Fibroblast of skin of left biceps (primary cell): Measurements from ENCODE around the gene SARM1.

ENCODE experiments used
- DNase-seq, 2 experiments: peaks; one replicate each; pipeline ENCODE4 v3.0.0-alpha.2; 2013; ENCODE audit warnings: low read depth in 2 of 2

SARM1 gene

DNA sequence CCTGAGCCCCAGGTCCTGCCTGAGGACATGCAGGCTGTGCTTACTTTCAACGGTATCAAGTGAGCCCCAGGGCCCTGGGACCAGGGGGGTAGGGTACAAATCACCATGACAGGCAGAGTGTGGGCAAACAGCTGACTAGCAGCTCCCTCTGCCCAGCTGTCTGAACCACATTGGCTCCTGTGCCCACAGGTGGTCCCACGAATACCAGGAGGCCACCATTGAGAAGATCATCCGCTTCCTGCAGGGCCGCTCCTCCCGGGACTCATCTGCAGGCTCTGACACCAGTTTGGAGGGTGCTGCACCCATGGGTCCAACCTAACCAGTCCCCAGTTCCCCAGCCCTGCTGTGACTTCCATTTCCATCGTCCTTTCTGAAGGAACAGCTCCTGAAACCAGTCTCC lies 24.5 kb downstream of the SARM1 start:
- DNase-seq = no peak

DNA sequence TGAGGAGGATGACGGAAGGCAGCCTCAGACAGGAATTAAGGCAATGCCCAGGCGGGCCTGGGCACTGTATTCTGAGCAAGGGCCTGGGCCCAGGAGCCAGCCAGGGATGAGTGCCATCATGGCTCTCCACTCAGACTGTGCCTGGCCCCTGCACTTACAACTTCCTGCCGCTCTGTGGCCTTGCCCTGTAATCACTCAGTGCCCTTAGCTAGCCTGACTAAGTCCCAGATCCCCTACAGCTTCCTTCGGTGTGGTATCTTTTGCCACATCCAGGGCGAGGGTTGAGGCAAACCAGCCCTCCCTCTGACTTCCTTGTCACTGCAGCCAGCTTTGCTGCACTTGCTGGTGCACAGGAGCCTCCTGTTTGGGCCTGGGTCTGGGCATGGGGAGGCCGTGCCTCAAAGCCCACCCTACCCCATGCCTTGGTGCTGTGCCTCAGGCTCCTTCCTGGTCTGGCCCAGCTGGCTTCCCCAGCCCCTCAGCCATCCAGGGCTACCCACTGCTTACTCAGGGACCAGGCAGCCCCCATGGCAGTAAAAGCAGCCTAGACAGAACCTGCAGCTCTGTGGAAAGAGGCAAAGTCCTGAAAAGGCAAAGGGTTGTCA lies 25.2 kb downstream of the SARM1 start:
- no peak for DNase-seq

DNA sequence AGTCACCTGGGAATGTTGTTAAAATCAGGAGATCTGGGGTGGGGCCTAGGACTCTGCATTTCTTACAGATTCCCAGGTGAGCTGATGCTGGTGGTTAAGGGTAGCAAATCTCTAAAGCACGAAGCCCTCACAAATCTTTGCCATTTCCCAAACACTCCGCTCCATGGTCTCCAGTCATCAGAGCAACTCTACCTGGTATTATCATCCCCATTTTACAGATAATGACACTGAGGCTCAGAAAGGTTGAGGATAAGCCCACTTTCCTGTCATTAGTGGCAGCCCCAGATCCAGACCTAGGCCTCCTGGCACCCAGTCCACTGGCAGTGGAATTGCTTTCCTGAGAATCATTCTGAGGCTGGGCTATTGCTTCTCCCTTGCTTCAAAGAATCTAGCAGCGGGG lies 25.8 kb downstream of the SARM1 start:
- DNase-seq = no peak

DNA sequence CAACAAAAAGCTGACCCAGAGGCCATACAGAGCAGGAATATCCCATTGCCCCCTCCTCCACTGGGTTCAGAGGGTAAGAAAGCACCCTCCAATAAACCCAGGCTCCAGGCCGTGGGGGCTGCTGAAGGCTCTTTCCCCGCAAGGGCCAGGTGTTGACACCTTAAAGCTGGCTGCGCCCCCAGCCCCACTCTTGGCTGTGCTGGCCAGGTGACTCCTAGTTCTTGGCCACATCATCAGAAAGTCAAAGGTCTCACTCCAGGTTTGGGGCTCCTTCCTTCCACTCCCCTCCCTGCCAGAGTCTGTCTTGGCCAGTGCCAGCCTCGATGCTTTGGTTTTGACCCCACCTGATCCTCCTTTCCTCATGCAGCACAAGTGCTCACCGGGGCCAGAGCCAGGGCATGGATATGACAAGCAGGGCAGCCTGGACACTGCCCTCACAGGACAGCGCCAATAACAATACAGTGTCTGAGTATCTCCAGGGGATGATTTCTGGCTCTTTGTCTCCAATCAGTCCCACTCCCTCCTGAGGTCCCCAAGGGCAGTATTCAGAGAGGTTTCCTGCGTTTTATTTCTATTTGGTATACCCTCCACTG lies 26.3 kb downstream of the SARM1 start:
- DNase-seq = no peak

DNA sequence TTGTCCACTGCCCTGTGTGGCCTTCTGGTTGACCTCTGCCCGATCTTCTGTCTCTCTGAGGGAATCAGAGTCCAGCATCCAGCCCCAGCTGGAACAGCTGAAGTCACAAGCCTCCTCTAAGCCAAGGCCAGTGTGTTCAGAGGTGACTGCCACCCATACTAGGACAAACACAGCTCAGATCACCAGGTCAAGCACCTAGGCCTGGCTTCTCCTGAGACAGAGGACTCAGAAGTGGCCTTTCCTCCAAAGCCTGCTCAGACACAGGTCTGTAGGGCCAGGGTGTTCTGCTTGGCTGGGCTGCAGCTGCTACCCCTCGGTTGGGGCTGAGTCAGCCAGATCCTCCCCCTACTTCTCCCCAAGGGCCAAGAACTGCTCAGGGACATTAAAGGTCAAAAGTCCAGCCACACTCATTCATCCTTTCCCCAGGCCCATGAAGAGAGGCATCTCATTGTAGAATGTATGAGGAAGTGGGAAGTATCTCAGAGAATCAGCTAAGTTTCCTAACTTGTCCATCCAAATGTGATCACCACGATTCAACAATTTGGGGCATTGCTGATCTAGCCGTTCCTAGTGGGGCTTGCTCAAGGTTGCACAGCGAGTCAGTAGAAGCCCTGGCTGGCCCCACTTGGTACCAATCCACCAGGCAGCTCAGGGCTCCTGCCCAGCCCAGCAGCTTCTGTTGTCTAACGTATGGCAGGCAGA lies 26.9 kb downstream of the SARM1 start:
- DNase-seq = no peak

DNA sequence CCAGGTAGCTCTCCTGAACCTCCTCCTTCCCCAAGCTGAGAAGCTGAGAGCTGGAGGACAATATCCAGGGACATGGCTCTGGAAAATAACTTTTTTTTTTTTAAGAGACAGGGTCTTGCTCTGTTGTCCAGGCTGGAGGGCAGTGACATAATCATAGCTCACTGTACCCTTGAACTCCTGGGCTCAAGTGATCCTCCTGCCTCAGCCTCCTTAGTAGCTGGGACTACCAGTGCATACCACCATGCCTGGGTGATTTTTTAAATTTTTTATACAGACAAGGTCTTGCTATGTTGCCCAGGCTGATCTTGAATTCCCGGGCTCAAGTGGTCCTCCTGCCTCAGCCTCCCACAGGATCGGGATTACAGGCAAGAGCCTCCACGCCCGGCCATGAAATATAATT lies 28.3 kb downstream of the SARM1 start:
- DNase-seq = no peak

DNA sequence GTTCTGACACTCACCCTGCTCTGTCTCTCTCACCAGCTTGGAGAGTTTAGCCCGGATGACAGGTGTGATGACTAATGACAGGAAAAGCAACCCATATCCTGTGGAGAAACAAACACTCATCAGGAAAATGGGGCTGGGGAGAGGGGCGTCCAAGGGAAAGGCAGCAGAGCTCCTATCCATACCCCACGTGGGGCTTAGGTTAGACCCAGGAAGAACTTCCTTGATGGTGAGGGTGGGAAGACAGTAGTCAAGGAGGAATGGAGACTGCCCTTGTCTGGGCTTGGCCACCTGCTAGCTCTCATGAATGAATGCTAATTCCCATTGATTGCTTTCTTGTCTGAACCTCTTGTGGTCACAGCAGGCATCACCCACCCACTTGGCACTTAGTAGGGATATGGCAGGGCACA lies 30.7 kb downstream of the SARM1 start:
- no peak for DNase-seq

DNA sequence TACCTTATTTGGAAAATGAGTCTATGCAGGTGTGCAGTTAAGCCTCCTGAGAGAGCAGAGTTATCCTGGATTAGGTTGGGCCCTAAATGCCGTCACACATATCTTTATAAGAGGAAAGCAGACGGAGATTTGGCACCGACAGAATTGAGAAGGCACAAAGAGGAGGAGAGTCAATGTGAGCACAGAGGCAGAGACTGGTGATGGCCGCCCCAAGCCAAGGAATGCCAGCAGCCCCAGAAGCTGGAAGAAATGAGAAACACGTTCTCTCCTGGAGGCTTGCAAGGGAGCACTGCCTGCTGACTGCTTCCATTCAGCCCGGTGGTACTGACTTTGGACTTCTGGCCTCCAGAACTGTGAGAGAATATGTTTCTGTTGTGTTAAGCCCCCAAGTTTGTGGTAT lies 31.4 kb downstream of the SARM1 start:
- no peak for DNase-seq

DNA sequence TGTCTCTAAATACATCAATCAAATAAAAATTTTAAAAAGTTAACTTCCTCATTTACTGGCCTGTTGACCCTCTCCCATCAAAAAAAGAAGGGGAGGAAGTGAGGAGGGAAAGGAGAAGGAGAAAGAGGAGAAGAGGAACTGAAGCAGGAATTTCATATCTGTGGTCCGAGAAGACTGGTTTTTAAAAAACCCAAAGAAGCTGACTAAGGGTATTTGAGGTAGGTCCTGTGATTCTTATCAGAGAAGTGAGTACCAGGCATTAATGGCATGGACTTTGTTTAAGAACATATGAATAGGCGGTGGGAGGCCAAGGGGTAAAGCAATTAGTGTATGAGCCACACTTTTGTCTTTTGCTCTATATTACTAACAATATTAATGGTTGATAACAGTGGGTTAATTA lies 32.5 kb downstream of the SARM1 start:
- DNase-seq = no peak

DNA sequence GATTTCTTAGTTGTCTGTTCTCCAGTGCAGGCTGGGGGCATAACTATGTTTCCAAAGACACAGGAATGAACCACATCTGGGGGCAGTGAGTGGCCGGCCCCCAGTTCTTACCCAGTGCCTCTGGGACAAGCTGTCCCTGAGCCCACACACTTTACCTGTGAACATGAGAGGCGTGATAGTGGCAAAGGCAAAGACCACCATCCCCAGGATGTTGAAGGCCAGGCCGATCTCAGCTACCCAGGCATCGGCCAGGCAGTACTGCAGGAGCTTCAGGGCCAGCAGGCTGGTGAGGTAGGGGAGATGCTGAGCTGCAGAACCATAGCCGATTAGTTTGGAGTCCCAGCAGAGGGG lies 32.9 kb downstream of the SARM1 start:
- DNase-seq = no peak

DNA sequence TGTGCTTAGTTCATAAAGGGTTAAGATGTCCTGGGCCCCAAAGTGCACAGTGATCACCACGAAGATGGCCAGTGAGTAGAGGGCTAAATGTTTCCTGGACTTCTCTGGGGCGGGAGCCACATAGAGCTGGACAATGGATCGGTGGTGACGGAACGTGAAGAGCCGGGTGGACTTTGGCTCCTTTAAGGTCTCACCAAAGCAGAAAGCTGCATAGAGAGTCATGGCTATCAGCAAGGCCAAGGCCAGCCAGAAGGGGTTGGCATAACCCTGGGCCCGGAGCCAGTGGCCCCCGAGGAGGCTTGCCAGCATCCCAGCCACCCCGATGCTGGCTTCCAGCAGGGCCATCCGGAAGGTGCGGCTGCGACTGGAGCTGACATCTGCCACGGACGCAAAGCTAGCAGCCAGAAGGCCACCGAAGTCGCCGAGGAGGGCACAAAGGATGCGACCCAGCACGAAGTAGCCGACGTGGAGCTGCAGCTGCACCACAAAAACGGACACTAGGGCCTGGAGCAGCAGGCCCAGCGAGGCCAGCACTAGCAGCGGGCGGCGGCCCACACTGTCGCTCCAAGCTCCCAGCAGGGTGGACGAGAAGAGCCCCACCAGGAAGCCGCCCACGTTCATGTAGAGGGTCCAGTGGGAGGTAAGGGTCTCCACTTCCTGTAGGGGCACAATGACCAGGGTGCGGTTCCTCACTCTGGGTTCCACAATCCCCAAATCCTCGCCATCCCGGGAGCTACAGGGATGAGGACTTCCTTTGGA lies 33.5 kb downstream of the SARM1 start:
- no peak for DNase-seq

DNA sequence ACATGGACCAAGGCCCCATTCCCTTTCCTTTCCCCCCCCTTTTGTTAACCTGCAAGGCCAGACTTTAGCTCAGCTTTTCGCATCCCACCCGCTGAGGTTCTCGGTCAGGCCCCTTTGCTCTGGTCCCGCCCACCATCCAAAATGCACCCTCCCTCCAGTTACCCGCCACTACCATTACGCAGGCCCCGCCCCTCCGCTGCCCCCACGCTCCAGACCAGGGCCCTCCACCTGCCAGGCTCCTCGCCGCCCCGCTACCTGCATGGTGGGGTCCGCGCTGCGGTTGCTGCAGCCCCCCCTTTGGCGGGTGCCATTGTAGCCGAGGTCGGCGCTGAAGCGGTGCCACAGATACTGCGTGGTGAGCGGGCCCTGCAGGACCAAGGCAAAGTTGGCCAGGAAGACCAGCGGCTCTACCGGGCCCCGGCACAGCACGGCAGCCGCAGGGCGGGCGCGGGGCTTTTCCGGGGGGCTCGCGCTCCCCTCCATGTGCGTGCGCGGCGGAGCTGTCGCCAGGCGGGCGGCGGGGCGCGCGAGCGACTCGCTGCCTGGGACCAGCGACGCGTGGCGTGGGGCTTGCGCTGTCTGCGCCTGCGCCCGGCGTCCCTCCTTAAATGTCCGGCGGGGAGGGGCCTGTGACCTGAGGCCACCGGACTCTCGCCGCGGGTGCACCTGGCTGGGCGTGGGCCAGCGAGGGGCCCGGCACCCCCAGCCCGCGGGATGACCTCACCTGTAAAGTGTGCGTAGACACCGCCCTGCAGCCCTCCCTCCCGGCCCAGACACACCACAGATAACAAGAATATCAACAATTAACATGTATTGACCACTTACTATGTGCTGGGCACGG lies 34.4 kb downstream of the SARM1 start, which contains the start of gene SLC46A1:
Gene SLC46A1, minus strand, starts transcription at position 581 of the 841 bp plus-strand sequence. Its CDS starts 98 bp downstream, at position 483.
- no peak for DNase-seq

DNA sequence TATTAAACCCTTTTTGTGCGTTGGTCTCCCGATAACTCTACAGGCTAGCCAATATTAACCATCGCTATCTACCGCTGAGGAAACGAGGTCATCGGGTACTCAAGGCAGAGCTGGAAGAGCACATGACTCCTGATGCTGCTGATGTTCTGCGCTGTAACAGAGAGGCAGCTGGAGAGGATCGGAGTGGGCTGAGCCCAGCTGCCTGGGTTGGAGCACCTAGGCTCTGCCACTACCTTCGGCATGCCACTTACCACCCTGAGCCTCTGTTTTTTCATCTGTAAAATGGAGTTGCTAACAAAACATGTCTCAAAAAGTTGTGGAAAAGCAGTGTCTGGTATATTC lies 35.0 kb downstream of the SARM1 start:
- no peak for DNase-seq

DNA sequence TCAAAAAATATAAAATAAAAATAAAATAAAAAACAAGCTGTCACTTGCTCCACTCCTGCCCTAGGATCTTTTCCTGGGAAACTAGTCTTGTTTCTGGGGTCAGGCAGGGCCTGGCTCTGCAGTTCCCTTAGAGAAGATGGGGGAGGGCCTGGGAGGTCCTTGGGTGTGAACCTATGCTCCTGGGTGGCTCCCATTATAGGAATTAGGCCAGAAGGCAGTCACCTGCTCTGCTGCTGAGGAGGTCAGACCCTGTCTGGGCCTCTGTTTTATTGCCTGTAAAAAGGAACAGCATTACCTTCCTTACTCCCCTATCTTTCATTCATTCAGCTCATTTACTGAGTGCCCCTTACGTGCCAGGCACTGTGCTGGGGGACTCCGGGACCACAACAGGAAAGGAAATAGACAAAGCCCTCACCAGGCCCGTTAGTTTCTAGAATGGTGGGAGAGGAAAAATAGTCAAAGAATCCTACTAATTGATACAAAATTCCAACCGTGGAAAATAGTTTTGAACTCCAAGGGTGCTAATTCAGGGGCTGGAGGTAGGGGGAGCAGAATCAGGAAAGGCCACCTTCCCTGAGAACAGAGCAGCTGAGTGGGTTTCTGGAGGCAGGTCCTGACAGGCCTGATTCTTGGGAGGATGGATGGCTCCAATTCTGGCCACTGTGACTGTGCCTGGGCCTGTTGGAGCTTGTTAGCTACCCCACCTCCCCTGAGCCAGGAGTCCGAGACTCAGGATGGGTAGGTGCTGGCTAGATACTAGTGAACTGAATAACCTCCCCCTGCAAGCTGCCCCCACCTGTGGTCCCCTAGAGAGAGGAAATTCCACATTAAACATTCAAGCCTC lies 35.9 kb downstream of the SARM1 start:
- DNase-seq = no peak

DNA sequence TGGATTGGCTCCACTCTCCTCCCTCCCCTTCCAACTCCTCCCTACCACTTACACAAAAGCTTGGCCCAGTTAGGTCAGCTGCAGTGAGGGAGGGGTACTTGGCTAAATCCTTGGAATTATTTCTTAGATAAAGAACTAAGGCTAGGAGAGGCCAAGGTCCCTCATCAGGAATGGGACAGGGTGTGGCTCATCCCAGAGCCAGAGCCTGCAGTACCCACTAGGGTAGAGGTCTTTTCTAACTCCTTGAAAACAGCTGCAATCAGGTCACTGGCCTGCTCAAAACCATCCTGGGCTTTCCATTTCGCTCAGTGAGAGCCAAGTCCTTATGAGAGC lies 36.4 kb downstream of the SARM1 start:
- DNase-seq = no peak

DNA sequence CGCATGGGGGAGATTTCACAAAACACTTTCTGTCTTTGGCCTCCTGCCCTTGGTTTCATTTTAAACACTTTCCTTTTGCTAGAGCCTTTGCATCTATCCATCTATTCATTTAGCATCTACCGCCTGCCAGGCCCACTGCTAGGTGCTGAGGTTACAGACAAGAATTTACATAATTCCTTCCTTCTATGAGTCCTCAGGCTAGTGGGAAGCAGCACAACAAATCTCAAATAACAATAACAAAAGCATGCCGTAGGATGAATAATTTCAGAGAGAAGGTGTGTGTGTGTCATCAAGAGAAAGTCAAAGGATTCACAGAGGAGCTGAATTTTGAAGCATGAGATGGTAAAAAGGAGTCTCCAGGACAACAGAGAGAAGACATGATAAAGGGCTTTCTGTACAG lies 40.6 kb downstream of the SARM1 start:
- no peak for DNase-seq

DNA sequence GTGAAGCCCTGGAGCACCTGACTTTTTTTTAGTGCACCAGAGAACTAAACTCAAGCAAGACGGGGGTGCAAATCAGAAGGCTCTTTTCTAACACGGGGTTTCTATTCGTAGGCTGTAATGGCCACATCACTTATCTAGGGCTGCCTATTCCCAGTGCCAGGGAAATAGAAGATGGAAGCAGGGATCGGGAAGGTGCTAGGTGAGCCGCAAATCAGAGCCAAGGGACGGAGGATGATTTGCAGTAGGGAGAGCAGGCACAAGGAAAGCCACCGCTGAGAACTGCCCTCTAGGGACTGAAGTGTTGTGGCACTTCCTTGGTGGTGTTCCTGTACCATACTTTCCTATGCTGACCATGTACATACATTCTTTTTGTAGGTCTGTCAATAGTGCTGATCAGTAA lies 42.3 kb downstream of the SARM1 start:
- no peak for DNase-seq

DNA sequence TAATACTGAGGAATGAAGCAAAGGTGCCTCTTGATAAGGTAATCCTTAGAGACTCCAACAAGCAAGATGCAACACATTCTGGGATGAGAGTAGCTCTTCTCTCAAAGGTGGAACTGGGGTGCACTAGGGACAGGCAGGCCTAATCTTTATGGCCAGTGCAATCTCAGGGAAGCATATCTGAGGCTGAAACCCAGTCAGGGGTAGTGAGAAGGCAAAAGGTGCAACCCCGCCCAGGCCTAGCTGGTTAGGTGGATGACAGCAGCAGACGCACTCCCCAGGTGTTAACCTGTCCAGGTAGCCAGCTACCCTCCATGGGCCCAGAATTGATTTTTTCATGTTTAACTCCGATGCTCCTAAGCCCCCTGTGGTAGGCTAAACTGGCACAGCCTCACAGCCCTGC lies 44.4 kb downstream of the SARM1 start:
- DNase-seq = no peak

DNA sequence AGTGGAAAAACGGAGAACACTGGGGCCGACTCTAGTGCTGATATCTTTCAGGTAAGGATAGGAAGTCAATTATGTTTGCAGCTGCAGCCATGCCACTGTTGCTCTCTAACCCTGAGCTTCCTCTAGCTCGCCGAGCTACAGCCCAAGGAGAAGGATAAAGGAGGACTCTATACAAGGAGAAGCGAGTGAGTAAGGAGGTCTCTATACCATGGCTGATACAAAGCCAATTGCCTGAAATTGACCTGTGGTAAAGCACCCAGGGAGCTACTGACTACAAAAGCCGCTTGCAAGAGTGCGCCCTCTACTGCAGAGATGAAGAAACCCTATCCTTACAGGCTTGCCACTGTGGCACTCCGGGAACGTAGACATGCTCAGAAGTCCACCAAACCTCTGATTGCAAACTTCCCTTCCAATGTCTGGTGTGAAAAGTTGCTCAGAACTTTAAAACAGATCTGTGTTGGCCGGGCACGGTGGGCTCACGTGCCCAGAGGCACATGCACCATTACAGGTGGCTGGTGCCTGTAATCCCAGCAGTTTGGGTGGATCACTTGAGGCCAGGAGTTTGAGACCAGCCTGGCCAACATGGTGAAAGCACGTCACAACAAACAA lies 45.3 kb downstream of the SARM1 start:
- DNase-seq = no peak

DNA sequence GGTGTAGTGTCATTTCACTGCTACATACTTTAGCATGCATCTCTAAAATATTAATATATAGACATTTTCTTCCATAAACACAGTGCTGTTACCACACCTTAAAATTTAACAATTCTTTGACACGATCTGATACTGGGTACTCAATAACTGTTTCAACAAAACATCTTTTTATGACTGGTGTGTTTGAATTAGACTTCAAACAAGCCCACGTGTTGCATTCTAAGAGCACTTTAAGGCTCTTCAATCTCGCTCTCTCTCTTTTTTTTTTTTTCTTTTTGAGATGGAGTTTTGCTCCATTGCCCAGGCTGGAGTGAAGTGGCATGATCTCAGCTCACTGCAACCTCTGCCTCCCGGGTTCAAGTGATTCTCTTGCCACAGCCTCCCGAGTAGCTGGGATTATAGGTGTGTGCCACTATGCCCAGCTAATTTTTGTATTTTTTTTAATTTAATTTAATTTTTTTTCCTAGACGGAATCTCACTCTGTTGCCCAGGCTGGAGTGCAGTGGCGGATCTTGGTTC lies 50.4 kb downstream of the SARM1 start:
- no peak for DNase-seq

DNA sequence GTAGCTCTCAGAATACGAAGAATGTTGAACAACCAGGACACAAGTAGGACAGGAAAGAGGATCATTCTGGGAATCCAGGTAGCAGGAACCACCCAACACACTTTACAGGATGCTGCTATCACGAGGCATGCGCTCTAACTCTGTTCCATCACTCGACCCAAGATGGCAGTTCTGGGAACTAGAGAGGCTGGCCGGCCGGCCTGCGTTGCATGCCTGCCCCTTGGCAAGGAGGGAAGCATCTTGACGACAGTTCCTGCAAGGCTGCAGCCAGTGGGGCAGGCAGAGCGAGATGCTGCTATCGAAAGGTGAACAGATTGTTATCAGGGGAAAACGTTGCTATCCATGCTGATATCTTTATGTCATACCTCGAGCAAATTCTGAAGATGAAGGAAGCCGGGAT lies 53.7 kb downstream of the SARM1 start:
- no peak for DNase-seq
